PC-3 (cell line): ENCODE measurements around the gene VSTM2L. TPM values are rescaled to one million over a fixed set of nuclear protein-coding genes. Genes with fewer than 3 reads are reported as not detected.

ENCODE experiments used
- ATAC-seq: fragments of 200-7000 bp; cut with Tn5 transposase; 2 replicates; pipeline ENCODE4 v1.9.1; 2020; ENCODE audit warnings: mild to moderate bottlenecking, moderate library complexity
- BruUV-seq: library from RNA; stranded (reverse); fragments of 400-500 nt; replicated peaks from 2 replicates; lab custom pipeline; 2021; lab: Mats Ljungman, UMichigan
- CTCF ChIA-PET: fragments of 300-600 bp; sonication (Branson Sonifier 250); formaldehyde crosslinking; loops from one replicate; lab custom pipeline; 2022; ENCODE audit warnings: antibody characterized with exemption; lab: Charles Lee
- POLR2A ChIA-PET: fragments of 300-600 bp; sonication (Branson Sonifier 250); formaldehyde crosslinking; loops from one replicate; lab custom pipeline; 2022; ENCODE audit warnings: antibody characterized with exemption; ENCODE audit not compliant: unreplicated experiment; lab: Charles Lee
- DNase-seq: peaks from one replicate; pipeline ENCODE4 v3.0.0-alpha.2; 2015
- H2AFZ ChIP-seq: fragments of 300-600 bp; sonication (generic); 2 replicates; pipeline ENCODE4 v1.6.0; 2016; ENCODE audit warnings: antibody characterized with exemption, low read length
- H3F3A ChIP-seq: fragments of 300-600 bp; sonication (generic); one replicate; pipeline ENCODE4 v1.6.0; 2017; ENCODE audit warnings: antibody characterized with exemption, low read length, control low read depth, mild to moderate bottlenecking; ENCODE audit not compliant: unreplicated experiment
- H3K27ac ChIP-seq: fragments of 300-600 bp; sonication (generic); 2 replicates; pipeline ENCODE4 v1.5.1; 2016; ENCODE audit warnings: mild to moderate bottlenecking, low read length
- H3K27me3 ChIP-seq: fragments of 300-600 bp; sonication (generic); 2 replicates; pipeline ENCODE4 v1.6.1; 2016; ENCODE audit warnings: low read length, mixed read lengths
- H3K36me3 ChIP-seq: fragments of 300-600 bp; sonication (generic); 2 replicates; pipeline ENCODE4 v1.6.1; 2016; ENCODE audit warnings: low read depth, mixed run types, low read length, mixed read lengths
- H3K4me1 ChIP-seq: fragments of 300-600 bp; sonication (generic); 2 replicates; pipeline ENCODE4 v1.5.1; 2016; ENCODE audit warnings: low read length; ENCODE audit not compliant: insufficient read depth
- H3K4me2 ChIP-seq: fragments of 300-600 bp; sonication (generic); 2 replicates; pipeline ENCODE4 v1.6.0; 2016; ENCODE audit warnings: low read length
- H3K4me3 ChIP-seq: fragments of 300-600 bp; sonication (generic); 2 replicates; pipeline ENCODE4 v1.5.1; 2016; ENCODE audit warnings: mild to moderate bottlenecking, low read length, mixed read lengths
- H3K79me2 ChIP-seq: fragments of 300-600 bp; sonication (generic); 2 replicates; pipeline ENCODE4 v1.6.1; 2017; ENCODE audit warnings: low read length, mixed read lengths
- H3K9ac ChIP-seq: fragments of 300-600 bp; sonication (generic); 2 replicates; pipeline ENCODE4 v1.6.0; 2016; ENCODE audit warnings: mild to moderate bottlenecking, low read length
- H3K9me2 ChIP-seq: fragments of 300-600 bp; sonication (generic); replicated peaks from 2 replicates; pipeline ENCODE4 v1.6.1; 2016; ENCODE audit warnings: mixed run types, low read length, mixed read lengths
- H3K9me3 ChIP-seq: fragments of 300-600 bp; sonication (generic); 2 replicates; pipeline ENCODE4 v1.6.1; 2016; ENCODE audit warnings: low read length, mixed read lengths
- H4K20me1 ChIP-seq: fragments of 300-600 bp; sonication (generic); 2 replicates; pipeline ENCODE4 v1.6.1; 2016; ENCODE audit warnings: low read length, mixed read lengths
- CTCF ChIP-seq: fragments of 300-600 bp; sonication (generic); conservative IDR thresholded peaks from 2 replicates; pipeline ENCODE4 v1.5.1; 2017; ENCODE audit warnings: antibody characterized with exemption, low read depth, mild to moderate bottlenecking, low read length
- EZH2 ChIP-seq: fragments of 300-600 bp; sonication (generic); IDR thresholded peaks from one replicate; pipeline ENCODE4 v1.6.1; 2017; ENCODE audit warnings: antibody characterized with exemption, mild to moderate bottlenecking, low read length; ENCODE audit not compliant: unreplicated experiment
- EZH2phosphoT487 ChIP-seq: fragments of 300-600 bp; sonication (generic); IDR thresholded peaks from 2 replicates; pipeline ENCODE4 v1.6.1; 2018; ENCODE audit warnings: mild to moderate bottlenecking, antibody characterized with exemption, low read length, borderline replicate concordance
- intact Hi-C: fragments of 100-400 bp; cut with micrococcal nuclease; formaldehyde crosslinking; loops from 2 replicates; pipeline ENCODE4 v1.9.0; 2023
- total RNA-seq: library from RNA; depleted of rRNA; stranded (reverse); fragments of >200 nt; gene quantifications from 2 replicates; pipeline ENCODE4 v1.2.3, GENCODE V29; 2014

The VSTM2L gene
- total RNA-seq, 1 experiment from 2014 or later = 45.8 TPM

DNA sequence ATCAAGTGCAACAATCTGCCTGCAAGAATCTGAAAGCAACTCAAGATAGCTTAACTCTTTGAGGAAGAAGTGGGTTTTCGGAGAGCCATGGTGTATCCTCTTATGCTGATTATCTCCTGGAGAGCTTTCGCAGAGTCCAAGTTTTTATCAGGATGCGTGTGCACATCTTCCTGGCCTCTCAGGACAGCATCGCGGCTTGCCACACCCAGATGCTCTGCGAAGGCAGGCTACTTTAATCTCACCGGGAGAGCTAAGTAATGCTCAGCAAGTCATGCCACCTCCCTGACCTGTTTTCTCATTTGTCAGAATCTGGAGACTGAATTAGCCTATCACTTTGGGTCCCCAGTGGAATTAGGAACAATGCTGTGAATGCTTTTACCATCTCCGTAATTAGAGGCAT lies 77.5 kb downstream of the VSTM2L start:
- H3K4me1 ChIP-seq = no peaks in the 10 kb centered on the region
- ATAC-seq (no peak), DNase-seq (no peak)
- ChIA-PET POLR2A (no interaction called here), CTCF (no interaction called here)
- peaks cover 8% of the 10 kb centered on the region; the same call in 1 of the 2 replicates for H3K36me3 ChIP-seq
- no peaks in the 10 kb centered on the region for H3F3A ChIP-seq
- H4K20me1 ChIP-seq = no peaks in the 10 kb centered on the region
- intact Hi-C loops = no loop called here
- H3K27me3 ChIP-seq = no peaks in the 10 kb centered on the region
- BruUV-seq = no TSS peak
- no peak overlapping the region for H3K4me3 ChIP-seq
- no peak overlapping the region for H3K27ac ChIP-seq
- H2AFZ ChIP-seq = no peak overlapping the region
- no peaks in the 10 kb centered on the region for H3K79me2 ChIP-seq
- H3K9me3 ChIP-seq = no peaks in the 10 kb centered on the region
- H3K9me2 ChIP-seq = no peaks in the 10 kb centered on the region
- H3K9ac ChIP-seq = no peak overlapping the region
- no peak overlapping the region for H3K4me2 ChIP-seq
- TF ChIP-seq CTCF (no peak), EZH2 (no peak), EZH2phosphoT487 (no peak)

DNA sequence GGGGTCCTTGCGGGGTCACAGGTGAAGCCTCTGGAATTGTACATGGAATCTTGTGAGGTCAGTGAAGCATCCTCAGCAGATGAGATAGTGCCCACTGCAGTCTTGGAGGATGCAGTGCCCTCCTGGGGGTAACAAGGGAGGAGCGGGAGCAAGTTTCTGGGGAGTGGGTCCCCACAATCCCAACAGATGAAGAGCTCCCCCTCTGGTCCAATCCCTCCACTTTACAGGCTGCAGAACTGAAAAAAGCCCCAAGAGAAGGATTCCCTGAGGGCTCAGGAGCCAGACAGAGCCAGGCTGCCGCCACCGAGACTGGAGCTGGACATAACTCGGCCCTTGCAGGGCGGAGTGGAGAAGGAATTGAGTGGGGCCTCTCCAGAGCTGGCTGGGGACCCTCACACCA lies 77.9 kb downstream of the VSTM2L start:
- Histone ChIP-seq H3K4me1 (no peaks in the 10 kb centered on the region), H3K9me3 (no peaks in the 10 kb centered on the region), H3K4me3 (no peak overlapping the region), H3K4me2 (no peak overlapping the region), H4K20me1 (no peaks in the 10 kb centered on the region), H3K9ac (no peak overlapping the region), H3K27me3 (no peaks in the 10 kb centered on the region), H2AFZ (no peak overlapping the region), H3F3A (no peaks in the 10 kb centered on the region), H3K9me2 (no peaks in the 10 kb centered on the region), H3K36me3 (peaks cover 8% of the 10 kb centered on the region; the same call in 1 of the 2 replicates), H3K79me2 (no peaks in the 10 kb centered on the region), H3K27ac (no peak overlapping the region)
- no TSS peak for BruUV-seq
- no peak for TF ChIP-seq EZH2phosphoT487
- ChIA-PET CTCF (no interaction called here), POLR2A (no interaction called here)
- DNase-seq (no peak), ATAC-seq (no peak)
- intact Hi-C loops = no loop called here

DNA sequence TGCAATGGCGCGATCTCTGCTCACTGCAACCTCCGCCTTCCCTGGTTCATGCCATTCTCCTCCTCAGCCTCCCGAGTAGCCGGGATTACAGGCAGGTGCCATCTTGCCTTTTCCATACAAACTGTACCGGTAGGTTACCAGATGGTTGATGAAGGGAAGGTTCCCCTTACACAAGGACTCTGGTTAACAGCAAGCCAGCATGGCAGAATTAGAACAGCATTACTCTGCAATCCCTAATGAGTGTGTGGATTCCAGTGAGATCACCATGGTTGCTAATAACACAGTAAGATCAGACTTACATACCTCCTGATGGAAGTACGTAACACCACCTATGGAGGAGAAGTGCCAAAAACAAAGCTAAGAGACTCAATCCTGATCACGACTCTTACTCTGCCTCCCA lies 78.6 kb downstream of the VSTM2L start:
- Histone ChIP-seq H3K4me2 (no peak overlapping the region), H3K4me1 (peaks cover 6% of the 10 kb centered on the region), H3K79me2 (no peaks in the 10 kb centered on the region), H3K27me3 (no peaks in the 10 kb centered on the region), H2AFZ (no peak overlapping the region), H3K9me3 (no peaks in the 10 kb centered on the region), H4K20me1 (no peaks in the 10 kb centered on the region), H3K9me2 (no peaks in the 10 kb centered on the region), H3F3A (no peaks in the 10 kb centered on the region), H3K9ac (no peak overlapping the region), H3K36me3 (peaks cover 13% of the 10 kb centered on the region; the same call in 1 of the 2 replicates), H3K27ac (no peak overlapping the region), H3K4me3 (no peak overlapping the region)
- POLR2A ChIA-PET = interaction anchor here (0.7 kb wide), 1 partner anchor 129 kb away, joined by 11 read pairs; no protein-coding TSS in a partner anchor
- no peak for DNase-seq
- no peak for ATAC-seq
- TF ChIP-seq EZH2phosphoT487 (no peak), EZH2 (no peak), CTCF (no peak)
- CTCF ChIA-PET = no interaction called here
- intact Hi-C loops = no loop called here
- BruUV-seq = no TSS peak
